NB4 (cell line): ENCODE measurements around the gene RPL14.

Experiments
- CTCF ChIP-seq: IDR thresholded peaks from one replicate; pipeline ENCODE4 v1.5.1; 2012; ENCODE audit warnings: low read depth, low read length
- MYC ChIP-seq: IDR thresholded peaks from 2 replicates; pipeline ENCODE4 v1.6.1; 2011; ENCODE audit warnings: low read depth, low read length
- POLR2A ChIP-seq: IDR thresholded peaks from 2 replicates; pipeline ENCODE4 v1.6.1; 2011; ENCODE audit warnings: mild to moderate bottlenecking; ENCODE audit not compliant: insufficient read length; ENCODE audit errors: extremely low read depth
- TF ChIP-seq, protein P1 (sequence below): IDR thresholded peaks from 2 replicates; pipeline ENCODE4 v1.6.1; 2011; ENCODE audit warnings: low read depth, low read length

GRCh38 chr3:40476478-40477470 is 19.6 kb downstream of the RPL14 start, which contains the start of gene ZNF619:
- no peak for TF ChIP-seq CTCF
- peak; percentile 27 for TF ChIP-seq POLR2A
- TF ChIP-seq MYC: no peak
- TF ChIP-seq, protein P1, sequence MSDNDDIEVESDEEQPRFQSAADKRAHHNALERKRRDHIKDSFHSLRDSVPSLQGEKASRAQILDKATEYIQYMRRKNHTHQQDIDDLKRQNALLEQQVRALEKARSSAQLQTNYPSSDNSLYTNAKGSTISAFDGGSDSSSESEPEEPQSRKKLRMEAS: no peak
